ENCODE measurements around the gene CHRNA1. TPM values are rescaled to one million over a fixed set of nuclear protein-coding genes. Genes with fewer than 3 reads are reported as not detected.

The CHRNA1 gene
- total and polyA plus RNA-seq, 10 donors, result 0.13 to 3.4 (median 0.46) TPM; not detected in 5

- Histone ChIP-seq H3K27me3 (replicated peaks in 1 of 7) (peaks cover 0 to 5% (median 0%) of the 10 kb centered on the region in 7 donors), H3K4me3 (no peak overlapping the region), H3K27ac (no peak overlapping the region), H3K9me3 (no peaks in the 10 kb centered on the region), H3K4me1 (peaks cover 0 to 17% (median 0%) of the 10 kb centered on the region in 6 donors), H3K36me3 (no peaks in the 10 kb centered on the region)
- 29 to 80% (median 67%) methylated on average over 4 of the region's 4 CpGs for WGBS, 5 donors
- intact Hi-C loops (cut with DNase I; ENCODE audit: low total_unique reads), result no loop called here
- TF ChIP-seq, protein P1, sequence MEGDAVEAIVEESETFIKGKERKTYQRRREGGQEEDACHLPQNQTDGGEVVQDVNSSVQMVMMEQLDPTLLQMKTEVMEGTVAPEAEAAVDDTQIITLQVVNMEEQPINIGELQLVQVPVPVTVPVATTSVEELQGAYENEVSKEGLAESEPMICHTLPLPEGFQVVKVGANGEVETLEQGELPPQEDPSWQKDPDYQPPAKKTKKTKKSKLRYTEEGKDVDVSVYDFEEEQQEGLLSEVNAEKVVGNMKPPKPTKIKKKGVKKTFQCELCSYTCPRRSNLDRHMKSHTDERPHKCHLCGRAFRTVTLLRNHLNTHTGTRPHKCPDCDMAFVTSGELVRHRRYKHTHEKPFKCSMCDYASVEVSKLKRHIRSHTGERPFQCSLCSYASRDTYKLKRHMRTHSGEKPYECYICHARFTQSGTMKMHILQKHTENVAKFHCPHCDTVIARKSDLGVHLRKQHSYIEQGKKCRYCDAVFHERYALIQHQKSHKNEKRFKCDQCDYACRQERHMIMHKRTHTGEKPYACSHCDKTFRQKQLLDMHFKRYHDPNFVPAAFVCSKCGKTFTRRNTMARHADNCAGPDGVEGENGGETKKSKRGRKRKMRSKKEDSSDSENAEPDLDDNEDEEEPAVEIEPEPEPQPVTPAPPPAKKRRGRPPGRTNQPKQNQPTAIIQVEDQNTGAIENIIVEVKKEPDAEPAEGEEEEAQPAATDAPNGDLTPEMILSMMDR (IDR thresholded peaks at IDR 0.05 in 8 of 11, conservative IDR thresholded peaks at IDR 0.05 in 3 of 11), result no peak
- TF ChIP-seq POLR2AphosphoS5 (IDR thresholded peaks at IDR 0.05) (no peak), POLR2A (IDR thresholded peaks at IDR 0.05) (no peak)
- no peak for DNase-seq
These were observed 45.7 kb downstream of the CHRNA1 start for GRCh38 chr2:174718591-174718990.

DNA sequence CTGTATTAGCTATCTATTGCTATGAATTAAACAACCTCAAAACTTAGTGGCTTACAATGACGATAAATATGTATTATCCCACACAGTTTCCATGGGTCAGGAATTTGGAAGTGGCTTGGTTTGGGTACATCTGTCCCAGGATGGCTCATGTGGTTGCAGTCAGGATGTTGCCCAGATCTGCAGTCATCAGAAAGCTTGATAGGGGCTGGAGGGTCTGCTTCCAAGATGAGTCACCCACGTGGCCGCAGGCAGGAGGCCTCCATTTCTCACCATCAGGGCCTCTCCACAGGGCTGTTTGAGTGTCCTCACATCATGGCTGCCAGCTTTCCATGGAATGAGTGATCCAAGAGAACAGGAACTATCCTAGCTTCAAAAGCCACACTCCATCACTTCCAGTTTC lies 46.4 kb downstream of the CHRNA1 start:
- H3K4me3 ChIP-seq, result no peak overlapping the region
- no peaks in the 10 kb centered on the region for H3K9me3 ChIP-seq
- intact Hi-C loops (cut with DNase I; ENCODE audit: low total_unique reads), result no loop called here
- no peak for DNase-seq
- no peak overlapping the region for H3K27ac ChIP-seq
- H3K27me3 ChIP-seq (replicated peaks in 1 of 7), result peaks cover 0 to 5% (median 0%) of the 10 kb centered on the region in 7 donors
- H3K36me3 ChIP-seq, result no peaks in the 10 kb centered on the region
- WGBS, 5 donors, result 82 to 92% (median 90%) methylated on average over 3 of the region's 3 CpGs
- H3K4me1 ChIP-seq, result peaks cover 0 to 17% (median 0%) of the 10 kb centered on the region in 6 donors
- TF ChIP-seq, protein P1 (IDR thresholded peaks at IDR 0.05 in 8 of 11, conservative IDR thresholded peaks at IDR 0.05 in 3 of 11), result no peak
- TF ChIP-seq POLR2A (IDR thresholded peaks at IDR 0.05), result no peak
- TF ChIP-seq POLR2AphosphoS5 (IDR thresholded peaks at IDR 0.05), result no peak

DNA sequence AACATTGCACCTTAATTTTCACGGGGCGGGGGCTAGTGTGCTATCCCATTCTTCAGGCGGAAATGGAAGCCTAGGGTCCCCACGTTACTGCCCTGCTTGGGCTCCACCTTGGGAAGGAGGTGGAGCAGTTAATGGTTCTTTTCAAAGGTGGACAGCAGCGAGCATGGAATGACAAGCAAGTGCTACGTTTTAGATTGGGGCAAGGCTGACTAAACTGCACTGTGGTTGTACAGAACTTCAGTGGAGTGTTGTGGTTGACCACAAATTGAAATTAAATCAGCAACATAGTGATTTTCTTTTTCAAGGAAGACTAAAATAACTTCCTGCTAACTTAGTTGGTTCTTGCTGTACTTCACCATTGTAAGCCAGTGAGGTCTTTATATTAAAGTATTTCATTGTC lies 47.0 kb downstream of the CHRNA1 start:
- no peak for DNase-seq
- H3K9me3 ChIP-seq, result no peaks in the 10 kb centered on the region
- WGBS, 5 donors, result 53 to 63% (median 60%) methylated on average over 6 of the region's 6 CpGs
- H3K4me3 ChIP-seq, result no peak overlapping the region
- TF ChIP-seq, protein P1 (IDR thresholded peaks at IDR 0.05 in 8 of 11, conservative IDR thresholded peaks at IDR 0.05 in 3 of 11), result no peak
- TF ChIP-seq POLR2A (IDR thresholded peaks at IDR 0.05) (no peak), POLR2AphosphoS5 (IDR thresholded peaks at IDR 0.05) (no peak)
- peaks cover 0 to 5% (median 0%) of the 10 kb centered on the region in 7 donors for H3K27me3 ChIP-seq (replicated peaks in 1 of 7)
- intact Hi-C loops (cut with DNase I; ENCODE audit: low total_unique reads), result no loop called here
- no peak overlapping the region for H3K27ac ChIP-seq
- H3K4me1 ChIP-seq, result peaks cover 0 to 17% (median 0%) of the 10 kb centered on the region in 6 donors
- no peaks in the 10 kb centered on the region for H3K36me3 ChIP-seq

DNA sequence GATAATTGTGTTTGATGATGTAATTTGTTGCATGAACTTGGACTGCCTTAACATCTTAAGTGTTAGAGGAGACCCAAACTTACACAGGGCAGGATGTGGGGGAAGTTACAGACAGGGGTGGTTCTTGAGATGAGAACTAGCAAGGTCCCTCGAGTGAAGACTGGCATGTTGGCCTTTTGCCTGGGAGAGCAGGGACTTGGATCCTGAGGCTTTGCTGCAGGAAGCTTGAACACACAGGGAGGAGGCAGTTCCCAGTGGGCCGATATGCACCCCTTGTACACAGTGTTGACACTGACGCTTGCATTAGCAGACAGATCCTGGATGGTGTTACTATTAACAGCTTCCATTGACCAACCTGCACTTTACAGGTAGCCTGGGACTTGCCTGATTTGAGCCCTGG lies 47.5 kb downstream of the CHRNA1 start:
- H3K27me3 ChIP-seq (replicated peaks in 1 of 7), result peaks cover 0 to 5% (median 0%) of the 10 kb centered on the region in 7 donors
- peaks cover 0 to 17% (median 0%) of the 10 kb centered on the region in 6 donors for H3K4me1 ChIP-seq
- no peaks in the 10 kb centered on the region for H3K36me3 ChIP-seq
- intact Hi-C loops (cut with DNase I; ENCODE audit: low total_unique reads), result no loop called here
- no peak for TF ChIP-seq POLR2A (IDR thresholded peaks at IDR 0.05)
- TF ChIP-seq POLR2AphosphoS5 (IDR thresholded peaks at IDR 0.05), result no peak
- TF ChIP-seq, protein P1 (IDR thresholded peaks at IDR 0.05 in 8 of 11, conservative IDR thresholded peaks at IDR 0.05 in 3 of 11), result no peak
- WGBS, 5 donors, result 30 to 59% (median 35%) methylated on average over 3 of the region's 3 CpGs
- no peak overlapping the region for H3K4me3 ChIP-seq
- no peak for DNase-seq
- no peaks in the 10 kb centered on the region for H3K9me3 ChIP-seq
- no peak overlapping the region for H3K27ac ChIP-seq

Data from spleen (tissue), 11 donors.